ENCODE data around the gene SMIM13. TPM values are rescaled to one million over a fixed set of nuclear protein-coding genes. Genes with fewer than 3 reads are reported as not detected.
A peak's percentile ranks its signal among the peaks of the same experiment; 100 is the strongest.

Gene SMIM13
- polyA plus RNA-seq, 2 of the 4 experiments (the other 2 are of a cell fraction): 12.7 to 12.8 TPM

DNA sequence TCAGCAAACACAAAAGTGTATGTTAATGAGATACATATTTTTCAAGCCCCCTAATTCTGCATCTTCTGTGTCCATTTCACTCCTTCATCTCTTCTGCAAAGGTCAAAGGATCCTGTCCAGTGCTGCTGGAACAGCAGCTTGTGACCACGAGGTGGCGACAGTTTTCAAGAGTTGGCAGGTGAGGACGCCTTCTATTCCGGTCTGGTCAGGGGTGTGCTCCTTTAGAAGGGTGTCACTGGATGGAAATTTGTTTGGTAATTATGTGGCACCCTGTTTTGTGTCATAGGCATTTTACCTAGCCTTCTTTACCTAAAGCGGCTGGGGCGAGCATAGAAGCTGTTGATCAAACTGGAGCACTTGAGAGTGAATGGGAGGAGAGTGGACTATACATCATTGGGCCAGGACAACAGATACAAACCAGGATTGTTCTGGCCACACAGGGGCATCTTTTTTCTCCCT, 50.8 kb downstream of the SMIM13 start:
- H3K4me3 ChIP-seq: no peak overlapping the region
- ATAC-seq (peak; percentile 89 to 93), DNase-seq (ENCODE audit: low read depth in 1 of 2, low spot score in 1 of 2) (peak; percentile 73 to 88), FAIRE-seq (no peak)
- peaks cover 29% of the 10 kb centered on the region for H3K4me1 ChIP-seq
- peak overlapping the region; percentile 89 to 94 for H3K27ac ChIP-seq
- ChIA-PET POLR2A (no interaction called here), CTCF (interaction anchor here (0.6 to 3.2 kb wide), 19 partner anchors 10 to 431 kb away, joined by 3 to 53 read pairs (median 5); no protein-coding TSS in a partner anchor)
- TF ChIP-seq CTCF (IDR thresholded peaks at IDR 0.05): peak; percentile 83
- 0 out of 2 replicates have a peak, but pooled peaks have one; percentile 20 for TF ChIP-seq HOXB5 (CRISPR knock-in tag; IDR thresholded peaks at IDR 0.05)
- no peak for TF ChIP-seq ZFP36 (IDR thresholded peaks at IDR 0.05; ENCODE audit: borderline replicate concordance, partially characterized antibody)
- no peak for TF ChIP-seq REST (IDR thresholded peaks at IDR 0.05)
- peak; percentile 93 for TF ChIP-seq SMC3 (IDR thresholded peaks at IDR 0.05)
- no peak for TF ChIP-seq CBX8 (IDR thresholded peaks at IDR 0.05)
- TF ChIP-seq PHF8 (IDR thresholded peaks at IDR 0.05; ENCODE audit: borderline replicate concordance, low read depth): no peak
- TF ChIP-seq RAD21 (conservative IDR thresholded peaks at IDR 0.05 in 1 of 2, IDR thresholded peaks at IDR 0.05 in 1 of 2): peak; percentile 93 to 94
- no peak for TF ChIP-seq KDM5A (IDR thresholded peaks at IDR 0.05)
- no peak for TF ChIP-seq NPAS2 (CRISPR knock-in tag; IDR thresholded peaks at IDR 0.05; ENCODE audit: borderline replicate concordance)
- no peak for TF ChIP-seq RARB (CRISPR knock-in tag; IDR thresholded peaks at IDR 0.05)
- TF ChIP-seq, protein P1, sequence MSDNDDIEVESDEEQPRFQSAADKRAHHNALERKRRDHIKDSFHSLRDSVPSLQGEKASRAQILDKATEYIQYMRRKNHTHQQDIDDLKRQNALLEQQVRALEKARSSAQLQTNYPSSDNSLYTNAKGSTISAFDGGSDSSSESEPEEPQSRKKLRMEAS (IDR thresholded peaks at IDR 0.05): 0 out of 2 replicates have a peak, but pooled peaks have one; percentile 25
- peak; percentile 36; the same call in 1 of the 2 replicates for TF ChIP-seq HOXB13 (CRISPR knock-in tag; IDR thresholded peaks at IDR 0.05; ENCODE audit: low read depth)
- H3K9me3 ChIP-seq: peaks cover 3% of the 10 kb centered on the region; the same call in 1 of the 3 replicates
- WGBS (ENCODE audit: missing lambda C conversion rate): 17% methylated on average over 6 of the region's 6 CpGs
- H3K4me2 ChIP-seq: peak overlapping the region; percentile 61

- ChIA-PET CTCF (interaction anchor here (1.1 to 3.2 kb wide), 2 partner anchors 168 to 350 kb away, joined by 3 to 53 read pairs; no protein-coding TSS in a partner anchor), POLR2A (no interaction called here)
- Histone ChIP-seq H3K4me2 (no peak overlapping the region), H3K27ac (peak overlapping the region; percentile 89 to 94; a peak in 5 of 6 replicates), H3K9me3 (peaks cover 3% of the 10 kb centered on the region; the same call in 1 of the 3 replicates), H3K4me1 (peaks cover 20% of the 10 kb centered on the region), H3K4me3 (no peak overlapping the region)
- WGBS (ENCODE audit: missing lambda C conversion rate): 95% methylated on average over 2 of the region's 4 CpGs
- DNase-seq (ENCODE audit: low read depth in 1 of 2, low spot score in 1 of 2) (no peak), ATAC-seq (no peak), FAIRE-seq (no peak)
- TF ChIP-seq HES2 (IDR thresholded peaks at IDR 0.05) (no peak), CBX8 (IDR thresholded peaks at IDR 0.05) (no peak)
Measured at GRCh38 chr6:11146117-11146826, 52.6 kb downstream of the SMIM13 start.

DNA sequence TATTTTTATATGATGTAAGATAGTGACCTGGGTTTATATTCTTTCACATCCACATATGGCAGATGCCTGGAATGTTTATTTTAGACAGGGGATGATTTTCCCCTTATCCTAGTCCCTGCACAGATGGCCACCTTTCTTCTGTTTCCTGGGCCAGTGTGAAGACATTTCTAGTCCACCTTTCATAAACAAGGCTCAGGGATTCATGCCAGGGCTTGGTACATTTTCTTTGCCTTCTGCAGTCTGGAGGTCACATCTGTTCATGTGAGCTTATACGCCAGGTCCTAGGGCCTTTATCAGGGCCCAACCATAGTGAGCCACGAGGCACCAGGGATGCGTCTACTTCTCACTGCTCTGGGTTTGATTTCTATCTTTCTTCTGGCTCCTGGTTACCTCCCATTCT, 55.9 kb downstream of the SMIM13 start:
- peak overlapping the region in 1 of 2 experiments; percentile 59; a peak in 3 of 6 replicates for H3K27ac ChIP-seq
- no peak overlapping the region for H3K4me2 ChIP-seq
- H3K4me3 ChIP-seq: no peak overlapping the region
- ChIA-PET CTCF (interaction anchor here (2.5 kb wide), 1 partner anchor 347 kb away, joined by 11 read pairs; no protein-coding TSS in a partner anchor), POLR2A (no interaction called here)
- 94% methylated on average over 3 of the region's 3 CpGs for WGBS (ENCODE audit: missing lambda C conversion rate)
- no peaks in the 10 kb centered on the region for H3K9me3 ChIP-seq
- FAIRE-seq (no peak), DNase-seq (ENCODE audit: low read depth in 1 of 2, low spot score in 1 of 2) (no peak), ATAC-seq (no peak)
- peaks cover 5% of the 10 kb centered on the region for H3K4me1 ChIP-seq
- TF ChIP-seq POLR2A (IDR thresholded peaks at IDR 0.05; ENCODE audit: low read length) (no peak), HES2 (IDR thresholded peaks at IDR 0.05) (no peak), FOSB (CRISPR knock-in tag; IDR thresholded peaks at IDR 0.05) (no peak), TFCP2L1 (CRISPR knock-in tag; IDR thresholded peaks at IDR 0.05) (no peak), POLR2AphosphoS2 (conservative IDR thresholded peaks at IDR 0.05; ENCODE audit: low read length) (no peak), HOXA7 (CRISPR knock-in tag; IDR thresholded peaks at IDR 0.05) (no peak), HOXB13 (CRISPR knock-in tag; IDR thresholded peaks at IDR 0.05; ENCODE audit: low read depth) (no peak), REST (IDR thresholded peaks at IDR 0.05) (no peak), NR3C1 (IDR thresholded peaks at IDR 0.05) (no peak), BHLHE40 (IDR thresholded peaks at IDR 0.05; ENCODE audit: low read depth, low read length) (no peak)
- TF ChIP-seq, protein P1 (IDR thresholded peaks at IDR 0.05): no peak

All from A549 (cell line).